Smooth muscle cell (in vitro differentiated cells): ENCODE measurements around the gene TM9SF1. TPM values are rescaled to one million over a fixed set of nuclear protein-coding genes. Genes with fewer than 3 reads are reported as not detected.

ENCODE experiments used
- DNase-seq: peaks from one replicate; lab custom pipeline; 2025; ENCODE audit not compliant: unreplicated experiment; lab: John Stamatoyannopoulos, UW
- H2AFZ ChIP-seq: fragments of 200-600 bp; sonication (generic); 2 replicates; pipeline ENCODE4 v1.6.0; 2016; ENCODE audit warnings: antibody characterized with exemption, low read depth, mild to moderate bottlenecking
- H3F3A ChIP-seq: fragments of 200-600 bp; sonication (generic); 2 replicates; pipeline ENCODE4 v1.6.0; 2017; ENCODE audit warnings: antibody characterized with exemption, low read depth
- H3K27ac ChIP-seq: fragments of 200-600 bp; sonication (generic); 2 replicates; pipeline ENCODE4 v1.5.1; 2016; ENCODE audit warnings: low read depth, mild to moderate bottlenecking
- H3K27me3 ChIP-seq: fragments of 200-600 bp; sonication (generic); 2 replicates; pipeline ENCODE4 v1.6.1; 2016; ENCODE audit warnings: low read depth, mild to moderate bottlenecking
- H3K36me3 ChIP-seq: fragments of 200-600 bp; sonication (generic); 2 replicates; pipeline ENCODE4 v1.5.1; 2016; ENCODE audit warnings: low read depth
- H3K4me1 ChIP-seq: fragments of 200-600 bp; sonication (generic); 2 replicates; pipeline ENCODE4 v1.5.1; 2016; ENCODE audit warnings: low read depth
- H3K4me2 ChIP-seq: fragments of 200-600 bp; sonication (generic); 2 replicates; pipeline ENCODE4 v1.6.0; 2016; ENCODE audit warnings: mild to moderate bottlenecking
- H3K4me3 ChIP-seq: fragments of 200-600 bp; sonication (generic); 2 replicates; pipeline ENCODE4 v1.5.1; 2016; ENCODE audit warnings: mild to moderate bottlenecking
- H3K79me2 ChIP-seq: fragments of 200-600 bp; sonication (generic); 2 replicates; pipeline ENCODE4 v1.6.0; 2016; ENCODE audit warnings: low read depth, mild to moderate bottlenecking
- H3K9ac ChIP-seq: fragments of 200-600 bp; sonication (generic); 2 replicates; pipeline ENCODE4 v1.6.0; 2016; ENCODE audit warnings: low read depth
- H3K9me3 ChIP-seq: fragments of 200-600 bp; sonication (generic); replicated peaks from 2 replicates; pipeline ENCODE4 v1.5.1; 2016; ENCODE audit warnings: low read depth
- H4K20me1 ChIP-seq: fragments of 200-600 bp; sonication (generic); 2 replicates; pipeline ENCODE4 v1.6.0; 2016; ENCODE audit warnings: low read depth
- WGBS: methylation state at CpG from one replicate; pipeline ENCODE4 v1.1.7; 2016; ENCODE audit warnings: low lambda C conversion rate; 5-methylcytosine and 5-hydroxymethylcytosine counted together
- polyA plus RNA-seq: library from polyadenylated mRNA; unstranded; fragments of >200 nt; fragmentation: Nextera tagmentation; extraction: Ambion mirVana; gene quantifications from 2 replicates; pipeline ENCODE4 v1.2.1, GENCODE V29; 2016
- total RNA-seq: library from RNA; depleted of rRNA; stranded (reverse); fragments of >200 nt; gene quantifications from 2 replicates; pipeline ENCODE4 v1.2.3, GENCODE V29; 2014
- TF ChIP-seq, protein P1 (sequence below): fragments of 200-600 bp; sonication (generic); IDR thresholded peaks from 2 replicates; pipeline ENCODE4 v1.5.1; 2017; ENCODE audit warnings: borderline replicate concordance, mild to moderate bottlenecking, antibody characterized with exemption; ENCODE audit not compliant: insufficient read depth, poor library complexity, severe bottlenecking

TM9SF1 gene
- total and polyA plus RNA-seq, 2 experiments from 2014 or later = 66.6 to 86.5 TPM

DNA sequence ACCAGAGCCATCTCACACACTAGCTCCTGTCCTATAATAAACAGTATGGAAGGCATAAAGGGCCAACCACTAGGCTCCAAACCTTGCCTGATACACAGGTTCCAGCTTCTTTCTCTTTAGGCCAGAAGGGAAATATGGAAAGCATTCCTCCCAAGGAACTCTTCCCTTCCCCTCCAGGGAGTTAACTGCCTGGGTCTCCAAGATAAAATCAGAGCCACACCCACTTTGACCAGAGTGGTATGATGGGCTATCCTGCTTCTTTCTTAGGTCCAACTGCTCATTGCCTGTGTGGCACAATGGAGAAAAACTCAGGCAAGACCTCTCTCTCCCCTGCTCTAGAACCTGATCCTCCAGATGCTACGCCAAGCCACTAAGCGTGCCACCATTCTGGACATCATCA, 12.4 kb upstream of the TM9SF1 start:
- no peaks in the 10 kb centered on the region for H3K36me3 ChIP-seq
- no peaks in the 10 kb centered on the region for H3F3A ChIP-seq
- H3K27ac ChIP-seq = no peak overlapping the region
- no peak for DNase-seq
- H3K4me1 ChIP-seq = no peaks in the 10 kb centered on the region
- TF ChIP-seq, protein P1, sequence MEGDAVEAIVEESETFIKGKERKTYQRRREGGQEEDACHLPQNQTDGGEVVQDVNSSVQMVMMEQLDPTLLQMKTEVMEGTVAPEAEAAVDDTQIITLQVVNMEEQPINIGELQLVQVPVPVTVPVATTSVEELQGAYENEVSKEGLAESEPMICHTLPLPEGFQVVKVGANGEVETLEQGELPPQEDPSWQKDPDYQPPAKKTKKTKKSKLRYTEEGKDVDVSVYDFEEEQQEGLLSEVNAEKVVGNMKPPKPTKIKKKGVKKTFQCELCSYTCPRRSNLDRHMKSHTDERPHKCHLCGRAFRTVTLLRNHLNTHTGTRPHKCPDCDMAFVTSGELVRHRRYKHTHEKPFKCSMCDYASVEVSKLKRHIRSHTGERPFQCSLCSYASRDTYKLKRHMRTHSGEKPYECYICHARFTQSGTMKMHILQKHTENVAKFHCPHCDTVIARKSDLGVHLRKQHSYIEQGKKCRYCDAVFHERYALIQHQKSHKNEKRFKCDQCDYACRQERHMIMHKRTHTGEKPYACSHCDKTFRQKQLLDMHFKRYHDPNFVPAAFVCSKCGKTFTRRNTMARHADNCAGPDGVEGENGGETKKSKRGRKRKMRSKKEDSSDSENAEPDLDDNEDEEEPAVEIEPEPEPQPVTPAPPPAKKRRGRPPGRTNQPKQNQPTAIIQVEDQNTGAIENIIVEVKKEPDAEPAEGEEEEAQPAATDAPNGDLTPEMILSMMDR = no peak
- peaks cover 6% of the 10 kb centered on the region for H3K79me2 ChIP-seq
- no peak overlapping the region for H2AFZ ChIP-seq
- H3K4me3 ChIP-seq = no peak overlapping the region
- H3K4me2 ChIP-seq = no peak overlapping the region
- no peaks in the 10 kb centered on the region for H3K9me3 ChIP-seq
- H3K27me3 ChIP-seq = no peaks in the 10 kb centered on the region
- WGBS = 100% methylated on average over 2 of the region's 2 CpGs
- H3K9ac ChIP-seq = no peak overlapping the region
- H4K20me1 ChIP-seq = no peaks in the 10 kb centered on the region

DNA sequence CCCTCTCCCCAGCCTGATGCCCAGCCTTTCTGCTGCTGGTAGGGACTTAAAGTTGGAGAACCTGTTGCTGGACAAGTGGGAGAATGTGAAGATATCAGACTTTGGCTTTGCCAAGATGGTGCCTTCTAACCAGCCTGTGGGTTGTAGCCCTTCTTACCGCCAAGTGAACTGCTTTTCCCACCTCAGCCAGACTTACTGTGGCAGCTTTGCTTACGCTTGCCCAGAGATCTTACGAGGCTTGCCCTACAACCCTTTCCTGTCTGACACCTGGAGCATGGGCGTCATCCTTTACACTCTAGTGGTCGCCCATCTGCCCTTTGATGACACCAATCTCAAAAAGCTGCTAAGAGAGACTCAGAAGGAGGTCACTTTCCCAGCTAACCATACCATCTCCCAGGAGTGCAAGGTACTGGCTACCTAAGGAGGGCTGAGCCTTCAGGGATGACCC, 11.9 kb upstream of the TM9SF1 start:
- Histone ChIP-seq H3K27me3 (no peaks in the 10 kb centered on the region), H3K4me3 (no peak overlapping the region)
- WGBS = 96% methylated on average over 5 of the region's 5 CpGs

DNA sequence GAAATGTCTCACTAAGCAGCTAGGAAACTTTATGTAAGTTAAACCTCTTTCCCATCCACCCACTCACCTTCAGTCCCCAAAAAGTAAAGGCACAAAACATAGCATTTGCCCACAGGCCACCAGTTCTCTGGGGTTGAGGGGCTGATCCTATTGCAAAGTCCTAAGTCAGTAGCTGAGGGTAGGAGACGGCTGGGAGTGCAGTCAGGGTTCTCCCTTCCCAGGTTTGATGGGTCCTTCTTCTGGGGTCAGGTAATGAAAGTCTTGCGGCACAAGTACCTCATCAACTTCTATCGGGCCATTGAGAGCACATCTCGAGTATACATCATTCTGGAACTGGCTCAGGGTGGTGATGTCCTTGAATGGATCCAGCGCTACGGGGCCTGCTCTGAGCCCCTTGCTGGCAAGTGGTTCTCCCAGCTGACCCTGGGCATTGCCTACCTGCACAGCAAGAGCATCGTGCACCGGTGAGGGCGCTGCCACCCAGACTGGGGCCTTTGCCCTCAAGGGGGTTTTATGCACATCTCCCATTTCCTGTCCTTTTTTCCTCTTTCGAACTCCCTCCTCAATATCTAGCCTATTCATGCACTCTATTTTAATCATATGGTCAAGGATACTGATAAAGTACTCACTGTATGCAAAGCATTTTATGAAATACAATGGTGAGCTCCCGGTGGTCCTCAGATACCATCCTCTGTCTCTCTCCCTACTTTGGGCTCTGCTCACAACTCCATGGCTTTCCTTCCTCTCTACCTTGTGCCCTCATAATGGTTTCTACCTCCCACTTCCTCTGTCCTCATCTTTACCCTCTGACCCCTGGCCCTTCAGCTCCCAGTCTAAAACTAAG, 11.2 kb upstream of the TM9SF1 start:
- Histone ChIP-seq H4K20me1 (no peaks in the 10 kb centered on the region), H3K27me3 (no peaks in the 10 kb centered on the region), H3K27ac (no peak overlapping the region), H3K4me1 (no peaks in the 10 kb centered on the region), H3K36me3 (no peaks in the 10 kb centered on the region), H3K4me3 (no peak overlapping the region), H3K9me3 (no peaks in the 10 kb centered on the region), H3K9ac (no peak overlapping the region), H2AFZ (no peak overlapping the region), H3K79me2 (no peaks in the 10 kb centered on the region), H3F3A (no peaks in the 10 kb centered on the region), H3K4me2 (no peak overlapping the region)
- TF ChIP-seq, protein P1 = no peak
- WGBS = 96% methylated on average over 11 of the region's 11 CpGs
- no peak for DNase-seq

More for the DNA sequence above, 11.9 kb upstream of the TM9SF1 start:
- Histone ChIP-seq H4K20me1 (no peaks in the 10 kb centered on the region), H3K4me2 (no peak overlapping the region), H3K36me3 (no peaks in the 10 kb centered on the region), H3K27ac (no peak overlapping the region), H3K4me1 (no peaks in the 10 kb centered on the region), H3K9ac (no peak overlapping the region), H3K9me3 (no peaks in the 10 kb centered on the region), H2AFZ (no peak overlapping the region), H3F3A (no peaks in the 10 kb centered on the region), H3K79me2 (peaks cover 3% of the 10 kb centered on the region)
- TF ChIP-seq, protein P1 = no peak
- DNase-seq = no peak
